MCF 10A (cell line): Measurements from ENCODE around the gene ACSL4. TPM values are rescaled to one million over a fixed set of nuclear protein-coding genes. Genes with fewer than 3 reads are reported as not detected.

Source experiments
- BruUV-seq: library from RNA; stranded (reverse); fragments of 400-500 nt; replicated peaks from 2 replicates; lab custom pipeline; 2021; lab: Mats Ljungman, UMichigan
- CTCF ChIA-PET: fragments of 300-600 bp; sonication (Branson Sonifier 250); formaldehyde crosslinking; extraction: SDS; loops from one replicate; lab custom pipeline; 2021; ENCODE audit warnings: antibody characterized with exemption, inconsistent platforms; lab: Yijun Ruan, JAX
- POLR2A ChIA-PET: fragments of 300-600, 350-650 bp; sonication (Branson Sonifier 250); formaldehyde crosslinking; extraction: SDS; loops from one replicate; lab custom pipeline; 2020; ENCODE audit warnings: antibody characterized with exemption, inconsistent platforms; lab: Yijun Ruan, JAX
- DNase-seq: peaks from one replicate; pipeline ENCODE4 v3.0.0-alpha.2; 2018; ENCODE audit not compliant: unreplicated experiment
- H3K27ac Mint-ChIP-seq: one replicate; pipeline ENCODE4 v1.8.0; 2022; ENCODE audit warnings: mild to moderate bottlenecking, low read depth, mixed read lengths; ENCODE audit not compliant: unreplicated experiment
- H3K27me3 Mint-ChIP-seq: one replicate; pipeline ENCODE4 v1.8.0; 2022; ENCODE audit warnings: mixed read lengths; ENCODE audit not compliant: insufficient read depth, unreplicated experiment
- H3K36me3 Mint-ChIP-seq: one replicate; pipeline ENCODE4 v1.8.0; 2022; ENCODE audit warnings: mild to moderate bottlenecking, moderate library complexity, mixed read lengths; ENCODE audit not compliant: insufficient read depth, unreplicated experiment
- H3K4me1 Mint-ChIP-seq: one replicate; pipeline ENCODE4 v1.8.0; 2022; ENCODE audit warnings: mixed read lengths; ENCODE audit not compliant: insufficient read depth, unreplicated experiment
- H3K4me3 Mint-ChIP-seq: one replicate; pipeline ENCODE4 v1.8.0; 2022; ENCODE audit warnings: mild to moderate bottlenecking, moderate library complexity, mixed read lengths; ENCODE audit not compliant: unreplicated experiment
- H3K9me3 Mint-ChIP-seq: one replicate; pipeline ENCODE4 v1.8.0; 2022; ENCODE audit warnings: mixed read lengths; ENCODE audit not compliant: unreplicated experiment
- CTCF ChIP-seq: fragments of 200-600 bp; IDR thresholded peaks from one replicate; pipeline ENCODE4 v1.8.0; 2022; ENCODE audit warnings: antibody characterized with exemption, mild to moderate bottlenecking; ENCODE audit not compliant: unreplicated experiment
- intact Hi-C: fragments of 100-400 bp; cut with micrococcal nuclease; formaldehyde crosslinking; loops from 2 replicates; pipeline ENCODE4 v1.14.1; 2022
- total RNA-seq: library from RNA; stranded (reverse); gene quantifications from 2 replicates; pipeline ENCODE4 v1.2.3, GENCODE V29; 2022

The ACSL4 gene
- total RNA-seq, 1 experiment from 2014 or later = 70.1 TPM

- H3K27me3 Mint-ChIP-seq = peaks cover 18% of the 10 kb centered on the region
- H3K4me3 Mint-ChIP-seq = no peak overlapping the region
- no peaks in the 10 kb centered on the region for H3K9me3 Mint-ChIP-seq
- no peak for DNase-seq
- TF ChIP-seq CTCF = no peak
- no TSS peak for BruUV-seq
- ChIA-PET CTCF (interaction anchor here (0.6 kb wide), 1 partner anchor 216 kb away, joined by 3 read pairs; no protein-coding TSS in a partner anchor), POLR2A (interaction anchor here (0.5 to 1.9 kb wide), 2 partner anchors 9 to 183 kb away, joined by 4 to 8 read pairs; no protein-coding TSS in a partner anchor)
- H3K4me1 Mint-ChIP-seq = peaks cover 10% of the 10 kb centered on the region
- no peak overlapping the region for H3K27ac Mint-ChIP-seq
- intact Hi-C loops = no loop called here
- H3K36me3 Mint-ChIP-seq = no peaks in the 10 kb centered on the region
These were observed 25.3 kb downstream of the ACSL4 start for GRCh38 chrX:109707720-109708119.

- intact Hi-C loops = no loop called here
- ChIA-PET POLR2A (interaction anchor here (0.6 kb wide), 1 partner anchor 17 kb away, joined by 3 read pairs; no protein-coding TSS in a partner anchor), CTCF (interaction anchor here (1.4 to 2.6 kb wide), 2 partner anchors 15 to 150 kb away, joined by 3 to 9 read pairs; no protein-coding TSS in a partner anchor)
- peaks cover 10% of the 10 kb centered on the region for H3K4me1 Mint-ChIP-seq
- no peaks in the 10 kb centered on the region for H3K36me3 Mint-ChIP-seq
- peaks cover 18% of the 10 kb centered on the region for H3K27me3 Mint-ChIP-seq
- no peak for DNase-seq
- TF ChIP-seq CTCF = no peak
- H3K9me3 Mint-ChIP-seq = no peaks in the 10 kb centered on the region
- no peak overlapping the region for H3K4me3 Mint-ChIP-seq
- BruUV-seq = no TSS peak
- H3K27ac Mint-ChIP-seq = no peak overlapping the region
These were observed 25.7 kb downstream of the ACSL4 start for GRCh38 chrX:109707319-109707718.

- Mint-ChIP-seq H3K9me3 (no peaks in the 10 kb centered on the region), H3K27me3 (peaks cover 18% of the 10 kb centered on the region), H3K4me3 (no peak overlapping the region), H3K27ac (no peak overlapping the region), H3K36me3 (peaks cover 6% of the 10 kb centered on the region), H3K4me1 (peaks cover 5% of the 10 kb centered on the region)
- no TSS peak for BruUV-seq
- TF ChIP-seq CTCF = no peak
- ChIA-PET POLR2A (interaction anchor here (1.1 to 2.1 kb wide), 4 partner anchors 8 to 28 kb away, joined by 3 to 7 read pairs (median 5); partner anchors contain the start of gene ACSL4), CTCF (interaction anchor here (0.7 to 1.3 kb wide), 2 partner anchors 8 to 186 kb away, joined by 3 to 4 read pairs; no protein-coding TSS in a partner anchor)
- intact Hi-C loops = no loop called here
- no peak for DNase-seq
These were observed 28.5 kb downstream of the ACSL4 start for GRCh38 chrX:109704563-109704962.

GRCh38 chrX:109697855-109698254, 35.2 kb downstream of the ACSL4 start:
- no TSS peak for BruUV-seq
- Mint-ChIP-seq H3K9me3 (no peaks in the 10 kb centered on the region), H3K4me3 (no peak overlapping the region), H3K27ac (no peak overlapping the region), H3K27me3 (peaks cover 9% of the 10 kb centered on the region), H3K4me1 (no peaks in the 10 kb centered on the region), H3K36me3 (peaks cover 27% of the 10 kb centered on the region)
- TF ChIP-seq CTCF = no peak
- CTCF ChIA-PET = interaction anchor here (0.7 to 1.2 kb wide), 2 partner anchors 15 to 193 kb away, joined by 3 to 6 read pairs; no protein-coding TSS in a partner anchor
- DNase-seq = no peak
- POLR2A ChIA-PET = interaction anchor here (0.7 to 1.1 kb wide), 2 partner anchors 11 to 31 kb away, joined by 3 to 8 read pairs; no protein-coding TSS in a partner anchor
- intact Hi-C loops = no loop called here
